ENCODE measurements around the gene RRM2. TPM values are rescaled to one million over a fixed set of nuclear protein-coding genes. Genes with fewer than 3 reads are reported as not detected.
A peak's percentile ranks its signal among the peaks of the same experiment; 100 is the strongest.

The RRM2 gene
- 1 to 10 TPM in 3 of 4 donors, under 1 TPM in 1; 0.99 to 9.5 (median 1.8) TPM for total RNA-seq

- WGBS, 2 donors: 0% methylated on average over 33 to 59 of the region's 81 CpGs
Observed at GRCh38 chr2:10122500-10123280, at the start of gene RRM2. Gene RRM2 (plus strand): TSS chr2:10122739. CDS start chr2:10122799, 60 bp downstream.

GRCh38 chr2:10073706-10074105, 48.8 kb upstream of the RRM2 start:
- DNase-seq (ENCODE audit: low spot score in 2 of 2): no peak
- no peak overlapping the region for H3K4me3 ChIP-seq (ENCODE audit: low read depth, poor library complexity, severe bottlenecking)
- TF ChIP-seq POLR2A (IDR thresholded peaks at IDR 0.05) (no peak), CTCF (IDR thresholded peaks at IDR 0.05) (no peak)
- intact Hi-C loops (cut with DNase I; ENCODE audit: low total_unique reads): loop anchor here (5.0 to 10.0 kb wide), 2 partner anchors 364 to 591 kb away; no protein-coding TSS in a partner anchor
- WGBS, 2 donors: 76 to 81% methylated on average over 8 of the region's 8 CpGs

More at GRCh38 chr2:10122500-10123280, at the start of gene RRM2:
- peak within 1 kb of the TSS; percentile 36 for H3K4me3 ChIP-seq (ENCODE audit: low read depth, poor library complexity, severe bottlenecking)
- DNase-seq (ENCODE audit: low spot score in 2 of 2): peak; percentile 88 to 98
- intact Hi-C loops (cut with DNase I; ENCODE audit: low total_unique reads): no loop called here
- TF ChIP-seq POLR2A (IDR thresholded peaks at IDR 0.05) (no peak), CTCF (IDR thresholded peaks at IDR 0.05) (no peak)

- DNase-seq (ENCODE audit: low spot score in 2 of 2): no peak
- intact Hi-C loops (cut with DNase I; ENCODE audit: low total_unique reads): loop anchor here (10.0 kb wide), 1 partner anchor 590 kb away; no protein-coding TSS in a partner anchor
- TF ChIP-seq CTCF (IDR thresholded peaks at IDR 0.05): no peak
- TF ChIP-seq POLR2A (IDR thresholded peaks at IDR 0.05): no peak
- WGBS, 2 donors: 78 to 80% methylated on average over 13 of the region's 13 CpGs
- no peak overlapping the region for H3K4me3 ChIP-seq (ENCODE audit: low read depth, poor library complexity, severe bottlenecking)
Observed at GRCh38 chr2:10075101-10075500, 47.4 kb upstream of the RRM2 start.

- no peak for DNase-seq (ENCODE audit: low spot score in 2 of 2)
- WGBS, 2 donors: 70 to 74% methylated on average over 9 of the region's 9 CpGs
- no peak for TF ChIP-seq CTCF (IDR thresholded peaks at IDR 0.05)
- TF ChIP-seq POLR2A (IDR thresholded peaks at IDR 0.05): no peak
- H3K4me3 ChIP-seq (ENCODE audit: low read depth, poor library complexity, severe bottlenecking): no peak overlapping the region
- intact Hi-C loops (cut with DNase I; ENCODE audit: low total_unique reads): loop anchor here (10.0 kb wide), 1 partner anchor 589 kb away; no protein-coding TSS in a partner anchor
Observed at GRCh38 chr2:10075571-10076209, 46.8 kb upstream of the RRM2 start.

- intact Hi-C loops (cut with DNase I; ENCODE audit: low total_unique reads): loop anchor here (10.0 kb wide), 1 partner anchor 588 kb away; no protein-coding TSS in a partner anchor
- DNase-seq (ENCODE audit: low spot score in 2 of 2): no peak
- TF ChIP-seq POLR2A (IDR thresholded peaks at IDR 0.05): no peak
- no peak for TF ChIP-seq CTCF (IDR thresholded peaks at IDR 0.05)
- 81 to 83% methylated on average over 13 of the region's 13 CpGs for WGBS, 2 donors
- H3K4me3 ChIP-seq (ENCODE audit: low read depth, poor library complexity, severe bottlenecking): no peak overlapping the region
Observed at GRCh38 chr2:10076511-10076910, 46.0 kb upstream of the RRM2 start.
